K562 (cell line): Measurements from ENCODE around the gene RBPMS2. TPM values are rescaled to one million over a fixed set of nuclear protein-coding genes. Genes with fewer than 3 reads are reported as not detected.

Experiments
- CHD1 ChIP-seq: fragments of 200-600 bp; sonication (generic); IDR thresholded peaks from one replicate; pipeline ENCODE4 v1.6.1; 2012; ENCODE audit warnings: mild to moderate bottlenecking, moderate library complexity, low read length, inconsistent platforms
- KDM1A ChIP-seq, 2 experiments: fragments of 450-650 bp; IDR thresholded peaks; 2 replicates each; pipeline ENCODE4 v1.6.1; 2016; ENCODE audit warnings: mild to moderate bottlenecking in 2 of 2
- MGA ChIP-seq: fragments of 450-650 bp; IDR thresholded peaks from 2 replicates; pipeline ENCODE4 v1.6.1; 2016; ENCODE audit warnings: mild to moderate bottlenecking, moderate library complexity
- RBM17 ChIP-seq: fragments of 200-400 bp; formaldehyde crosslinking; IDR thresholded peaks from 2 replicates; pipeline ENCODE4 v1.6.1; 2017; ENCODE audit warnings: low read depth, mild to moderate bottlenecking, low read length, borderline replicate concordance
- SRSF3 ChIP-seq: fragments of 200-400 bp; formaldehyde crosslinking; IDR thresholded peaks from 2 replicates; pipeline ENCODE4 v1.6.1; 2016; ENCODE audit warnings: mild to moderate bottlenecking, low read length, moderate library complexity; ENCODE audit not compliant: insufficient read depth
- TAF9B ChIP-seq: fragments of 450-650 bp; IDR thresholded peaks from 2 replicates; pipeline ENCODE4 v1.6.1; 2018; ENCODE audit warnings: mild to moderate bottlenecking; ENCODE audit not compliant: partially characterized antibody
- TEAD2 ChIP-seq: fragments of 450-650 bp; IDR thresholded peaks from 2 replicates; pipeline ENCODE4 v1.6.1; 2016; ENCODE audit warnings: missing genetic modification characterization, control low read depth, missing compliant biosample characterization
- ZEB2 ChIP-seq: fragments of 450-650 bp; IDR thresholded peaks from 2 replicates; pipeline ENCODE4 v1.6.1; 2016
- ZNF589 ChIP-seq: fragments of 200-800 bp; sonication (Bioruptor generic); IDR thresholded peaks from 2 replicates; pipeline ENCODE4 v1.6.1; 2016; ENCODE audit warnings: low read depth, missing genetic modification characterization, missing compliant biosample characterization
- ZNF77 ChIP-seq: fragments of 250-450 bp; sonication (Bioruptor Pico); IDR thresholded peaks from 2 replicates; pipeline ENCODE4 v1.5.0; 2020
- polyA plus RNA-seq, 8 experiments: library from polyadenylated mRNA; depleted of rRNA in 4 of 8; stranded (reverse) in 5 of 8; unstranded in 3 of 8; fragments of >200 nt; fragmentation: Nextera tagmentation in 2 of 8; fragmentation: Illumina TruSeq in 1 of 8; extraction: Ambion mirVana in 2 of 8; extraction: Trizol in 1 of 8; gene quantifications; 2 replicates each; pipeline versions ENCODE4 v1.2.1 to v1.2.3, GENCODE V29; 2011 to 2014; ENCODE audit warnings: inconsistent platforms in 1 of 8, missing spikeins in 1 of 8
- total RNA-seq, 7 experiments: library from RNA; depleted of rRNA in 6 of 7; stranded (reverse); fragments of >200 nt in 6 of 7; fragmentation: Illumina TruSeq in 2 of 7; extraction: Trizol in 2 of 7; gene quantifications; 2 replicates each; pipeline versions ENCODE4 v1.2.1 to v1.2.3, GENCODE V29; 2011 to 2021; ENCODE audit warnings: low replicate concordance in 1 of 7
- TF ChIP-seq, protein P1 (sequence below): sonication (generic); formaldehyde crosslinking; IDR thresholded peaks from 2 replicates; pipeline ENCODE4 v1.8.0; 2022; ENCODE audit warnings: missing genetic modification reagents, mild to moderate bottlenecking, borderline replicate concordance
- TF ChIP-seq, protein P2 (sequence below): fragments of 450-650 bp; IDR thresholded peaks from 2 replicates; pipeline ENCODE4 v1.6.1; 2017; ENCODE audit warnings: antibody characterized with exemption, mild to moderate bottlenecking

RBPMS2 gene
- total and polyA plus RNA-seq, 9 of the 15 experiments (the other 6 are each of a cell fraction or from before 2014, with no cell fraction given), result 0.11 to 2.6 (median 0.37) TPM; not detected in 1

GRCh38 chr15:64695561-64695992 lies 79.8 kb downstream of the RBPMS2 start (continued):
- TF ChIP-seq MGA (no peak), RBM17 (no peak), SRSF3 (no peak), ZEB2 (peak; percentile 62), ZNF77 (CRISPR knock-in tag) (no peak), ZNF589 (peak; percentile 94), TAF9B (no peak), KDM1A (IDR thresholded peaks at IDR 0.05) (peak; percentile 99), TEAD2 (tag) (no peak), CHD1 (no peak)
- TF ChIP-seq, protein P1, sequence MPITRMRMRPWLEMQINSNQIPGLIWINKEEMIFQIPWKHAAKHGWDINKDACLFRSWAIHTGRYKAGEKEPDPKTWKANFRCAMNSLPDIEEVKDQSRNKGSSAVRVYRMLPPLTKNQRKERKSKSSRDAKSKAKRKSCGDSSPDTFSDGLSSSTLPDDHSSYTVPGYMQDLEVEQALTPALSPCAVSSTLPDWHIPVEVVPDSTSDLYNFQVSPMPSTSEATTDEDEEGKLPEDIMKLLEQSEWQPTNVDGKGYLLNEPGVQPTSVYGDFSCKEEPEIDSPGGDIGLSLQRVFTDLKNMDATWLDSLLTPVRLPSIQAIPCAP (CRISPR knock-in tag), result no peak
- TF ChIP-seq, protein P2, sequence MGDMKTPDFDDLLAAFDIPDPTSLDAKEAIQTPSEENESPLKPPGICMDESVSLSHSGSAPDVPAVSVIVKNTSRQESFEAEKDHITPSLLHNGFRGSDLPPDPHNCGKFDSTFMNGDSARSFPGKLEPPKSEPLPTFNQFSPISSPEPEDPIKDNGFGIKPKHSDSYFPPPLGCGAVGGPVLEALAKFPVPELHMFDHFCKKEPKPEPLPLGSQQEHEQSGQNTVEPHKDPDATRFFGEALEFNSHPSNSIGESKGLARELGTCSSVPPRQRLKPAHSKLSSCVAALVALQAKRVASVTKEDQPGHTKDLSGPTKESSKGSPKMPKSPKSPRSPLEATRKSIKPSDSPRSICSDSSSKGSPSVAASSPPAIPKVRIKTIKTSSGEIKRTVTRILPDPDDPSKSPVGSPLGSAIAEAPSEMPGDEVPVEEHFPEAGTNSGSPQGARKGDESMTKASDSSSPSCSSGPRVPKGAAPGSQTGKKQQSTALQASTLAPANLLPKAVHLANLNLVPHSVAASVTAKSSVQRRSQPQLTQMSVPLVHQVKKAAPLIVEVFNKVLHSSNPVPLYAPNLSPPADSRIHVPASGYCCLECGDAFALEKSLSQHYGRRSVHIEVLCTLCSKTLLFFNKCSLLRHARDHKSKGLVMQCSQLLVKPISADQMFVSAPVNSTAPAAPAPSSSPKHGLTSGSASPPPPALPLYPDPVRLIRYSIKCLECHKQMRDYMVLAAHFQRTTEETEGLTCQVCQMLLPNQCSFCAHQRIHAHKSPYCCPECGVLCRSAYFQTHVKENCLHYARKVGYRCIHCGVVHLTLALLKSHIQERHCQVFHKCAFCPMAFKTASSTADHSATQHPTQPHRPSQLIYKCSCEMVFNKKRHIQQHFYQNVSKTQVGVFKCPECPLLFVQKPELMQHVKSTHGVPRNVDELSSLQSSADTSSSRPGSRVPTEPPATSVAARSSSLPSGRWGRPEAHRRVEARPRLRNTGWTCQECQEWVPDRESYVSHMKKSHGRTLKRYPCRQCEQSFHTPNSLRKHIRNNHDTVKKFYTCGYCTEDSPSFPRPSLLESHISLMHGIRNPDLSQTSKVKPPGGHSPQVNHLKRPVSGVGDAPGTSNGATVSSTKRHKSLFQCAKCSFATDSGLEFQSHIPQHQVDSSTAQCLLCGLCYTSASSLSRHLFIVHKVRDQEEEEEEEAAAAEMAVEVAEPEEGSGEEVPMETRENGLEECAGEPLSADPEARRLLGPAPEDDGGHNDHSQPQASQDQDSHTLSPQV, result no peak
